Measurements from ENCODE around the gene MMS19.

DNA sequence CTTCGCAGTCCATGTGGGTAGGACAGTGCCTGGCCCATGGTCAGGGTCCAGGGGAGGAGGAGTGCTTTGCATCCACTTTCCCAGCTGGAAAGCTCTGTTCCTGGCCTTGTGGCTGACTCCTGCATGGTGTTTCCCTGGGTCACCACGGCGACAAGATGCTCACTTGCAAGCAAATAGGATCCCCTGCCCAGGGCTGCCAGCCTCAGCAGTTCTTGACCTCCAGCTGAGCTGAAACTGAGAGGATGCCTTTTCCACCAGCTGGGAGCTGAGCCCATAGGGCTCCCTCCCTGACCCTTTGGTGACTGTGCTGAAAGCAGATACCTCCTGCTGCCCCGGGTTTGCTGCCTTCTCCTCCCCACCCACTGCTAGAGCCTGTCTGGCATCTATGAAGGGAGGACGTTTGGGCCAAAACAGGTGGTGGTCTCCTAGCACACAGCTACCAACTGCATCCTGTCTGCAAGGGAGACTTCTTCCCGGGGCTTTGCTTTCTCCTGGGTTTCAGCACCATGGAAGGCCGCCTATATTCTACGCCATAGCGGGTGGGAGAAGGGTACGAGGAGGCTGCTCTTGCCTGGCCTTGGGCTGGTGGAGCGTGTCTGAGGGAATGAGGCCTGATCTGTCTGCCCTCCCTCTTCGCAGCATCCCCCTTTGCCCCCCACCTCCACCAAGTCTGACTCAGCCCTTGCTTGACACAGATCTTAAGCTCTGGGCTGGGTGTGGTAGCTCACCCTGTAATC, 34.9 kb upstream of the MMS19 start:
- TF ChIP-seq, protein P1, sequence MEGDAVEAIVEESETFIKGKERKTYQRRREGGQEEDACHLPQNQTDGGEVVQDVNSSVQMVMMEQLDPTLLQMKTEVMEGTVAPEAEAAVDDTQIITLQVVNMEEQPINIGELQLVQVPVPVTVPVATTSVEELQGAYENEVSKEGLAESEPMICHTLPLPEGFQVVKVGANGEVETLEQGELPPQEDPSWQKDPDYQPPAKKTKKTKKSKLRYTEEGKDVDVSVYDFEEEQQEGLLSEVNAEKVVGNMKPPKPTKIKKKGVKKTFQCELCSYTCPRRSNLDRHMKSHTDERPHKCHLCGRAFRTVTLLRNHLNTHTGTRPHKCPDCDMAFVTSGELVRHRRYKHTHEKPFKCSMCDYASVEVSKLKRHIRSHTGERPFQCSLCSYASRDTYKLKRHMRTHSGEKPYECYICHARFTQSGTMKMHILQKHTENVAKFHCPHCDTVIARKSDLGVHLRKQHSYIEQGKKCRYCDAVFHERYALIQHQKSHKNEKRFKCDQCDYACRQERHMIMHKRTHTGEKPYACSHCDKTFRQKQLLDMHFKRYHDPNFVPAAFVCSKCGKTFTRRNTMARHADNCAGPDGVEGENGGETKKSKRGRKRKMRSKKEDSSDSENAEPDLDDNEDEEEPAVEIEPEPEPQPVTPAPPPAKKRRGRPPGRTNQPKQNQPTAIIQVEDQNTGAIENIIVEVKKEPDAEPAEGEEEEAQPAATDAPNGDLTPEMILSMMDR (IDR thresholded peaks at IDR 0.05), result no peak
- TF ChIP-seq POLR2A (IDR thresholded peaks at IDR 0.05), result no peak

Data from adrenal gland (tissue), 5 donors.